HG03060 (cell line): Measurements from ENCODE around the gene STX11.
A peak's percentile ranks its signal among the peaks of the same experiment; 100 is the strongest.
"Not testable (repeated sequence)": the region's sequence is repeated elsewhere in the genome, so short reads cannot be mapped to it uniquely, and the experiment has no call there.

Experiments
- ATAC-seq: cut with Tn5 transposase; IDR thresholded peaks from one replicate; pipeline ENCODE4 v1.9.1; 2021; ENCODE audit warnings: low read depth, moderate number of reproducible peaks; ENCODE audit not compliant: unreplicated experiment

The STX11 gene

GRCh38 chr6:144149894-144150709 is at the start of gene STX11:
Gene STX11 (plus strand): TSS chr6:144150517. CDS start chr6:144186628, 36,111 bp downstream.
- peak; percentile 26 for ATAC-seq

GRCh38 chr6:144103026-144103563 is 47.2 kb upstream of the STX11 start:
- ATAC-seq: no peak

GRCh38 chr6:144104488-144104887 is 45.8 kb upstream of the STX11 start:
- no peak for ATAC-seq

- peak; percentile 74 for ATAC-seq
Observed at GRCh38 chr6:144104898-144105487, 45.3 kb upstream of the STX11 start.

- ATAC-seq: no peak
Observed at GRCh38 chr6:144106206-144106605, 44.1 kb upstream of the STX11 start.

DNA sequence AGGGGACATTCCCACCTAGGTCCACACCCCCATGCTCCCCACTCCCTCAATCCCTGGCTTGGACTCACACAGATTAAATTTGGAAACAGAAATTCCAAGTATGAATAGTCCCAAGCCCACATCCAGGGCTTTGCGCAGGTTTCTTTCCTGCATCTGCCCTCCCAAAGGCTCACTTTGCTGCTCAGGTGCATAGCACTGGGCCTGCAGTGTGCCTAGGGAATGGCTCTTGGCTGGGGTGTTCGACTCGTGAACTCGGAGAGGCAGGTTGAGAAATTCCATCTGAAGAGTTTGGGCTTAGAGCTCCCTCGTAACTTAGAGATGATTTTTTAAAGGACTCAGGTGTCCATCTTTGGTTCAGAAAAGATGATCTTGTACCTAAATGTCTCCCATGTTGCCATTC is 40.1 kb upstream of the STX11 start:
- no peak for ATAC-seq

GRCh38 chr6:144113366-144113765 is 37.0 kb upstream of the STX11 start:
- ATAC-seq: no peak

DNA sequence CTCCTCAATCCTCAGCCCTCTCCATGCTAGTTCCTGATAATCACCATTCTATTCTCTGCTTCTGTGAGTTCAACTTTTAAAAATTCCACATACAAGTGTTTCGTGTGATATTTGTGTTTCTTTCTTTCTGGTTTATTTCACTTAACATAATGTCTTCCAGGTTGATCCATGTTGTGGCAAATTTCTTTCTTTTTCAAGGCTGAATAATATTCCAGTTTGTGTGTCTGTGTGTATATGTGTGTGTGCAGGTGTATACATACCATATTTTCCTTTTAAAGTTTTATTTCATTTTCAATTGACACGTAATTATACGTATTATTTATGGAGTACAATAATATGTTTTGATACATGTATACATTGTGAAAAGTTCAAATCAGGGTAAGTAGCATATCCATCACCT is 35.1 kb upstream of the STX11 start:
- ATAC-seq: no peak

DNA sequence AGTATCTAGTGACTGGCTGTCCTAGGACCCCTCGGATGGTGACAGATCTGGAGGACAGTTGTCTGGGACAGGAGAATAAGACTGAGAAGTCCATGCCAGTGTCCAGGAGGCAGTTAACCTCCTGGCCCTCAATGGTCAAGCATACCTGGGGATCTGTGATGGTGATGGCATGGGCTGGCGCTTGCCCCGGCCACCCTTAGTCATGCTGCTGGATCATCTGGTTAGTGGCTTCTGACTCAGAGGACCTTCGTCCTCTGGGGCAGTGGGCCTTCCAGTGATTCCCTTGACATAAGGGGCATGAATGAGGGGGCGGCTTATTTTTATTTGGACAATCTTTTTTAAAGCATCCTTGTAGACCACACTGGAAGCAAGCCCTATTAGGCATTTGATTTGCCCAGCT is 30.9 kb upstream of the STX11 start:
- no peak for ATAC-seq

DNA sequence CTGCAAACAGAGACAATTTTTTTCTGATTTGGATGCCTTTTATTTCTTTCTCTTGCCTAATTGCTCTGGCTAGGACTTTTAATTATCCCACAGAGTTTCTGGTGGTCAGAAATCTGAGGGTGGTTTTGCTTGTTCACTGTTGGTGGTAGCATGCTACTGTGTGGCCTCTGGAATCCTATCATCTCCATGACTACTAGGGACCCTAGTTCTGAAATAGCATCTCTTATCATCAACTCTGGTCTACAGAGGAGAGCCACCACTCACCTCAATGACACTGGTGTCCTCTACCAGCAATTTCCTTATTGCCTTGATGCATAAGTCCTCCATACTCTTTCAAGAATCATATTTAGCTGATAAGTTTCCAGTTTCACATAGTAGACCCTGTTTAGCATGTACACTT is 27.5 kb upstream of the STX11 start:
- no peak for ATAC-seq

DNA sequence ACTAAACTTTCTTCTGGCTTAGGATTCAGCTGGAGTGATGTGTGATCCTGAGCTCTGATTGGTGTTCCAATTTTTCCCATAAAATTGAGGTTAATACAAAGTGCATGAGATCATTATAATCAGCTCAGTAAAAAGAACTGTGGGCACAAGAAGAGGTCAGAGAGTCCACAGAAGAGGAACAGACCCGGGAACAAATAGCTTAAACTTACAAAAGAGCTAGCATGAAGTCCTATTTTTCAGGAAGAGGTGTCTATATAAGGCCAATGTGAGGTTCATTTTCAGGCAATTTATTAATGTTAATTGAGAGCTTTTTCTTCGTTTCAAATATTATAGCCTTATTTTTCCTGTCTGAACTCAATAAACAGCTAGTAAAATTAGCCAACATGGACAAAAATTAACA is 26.9 kb upstream of the STX11 start:
- ATAC-seq: no peak

DNA sequence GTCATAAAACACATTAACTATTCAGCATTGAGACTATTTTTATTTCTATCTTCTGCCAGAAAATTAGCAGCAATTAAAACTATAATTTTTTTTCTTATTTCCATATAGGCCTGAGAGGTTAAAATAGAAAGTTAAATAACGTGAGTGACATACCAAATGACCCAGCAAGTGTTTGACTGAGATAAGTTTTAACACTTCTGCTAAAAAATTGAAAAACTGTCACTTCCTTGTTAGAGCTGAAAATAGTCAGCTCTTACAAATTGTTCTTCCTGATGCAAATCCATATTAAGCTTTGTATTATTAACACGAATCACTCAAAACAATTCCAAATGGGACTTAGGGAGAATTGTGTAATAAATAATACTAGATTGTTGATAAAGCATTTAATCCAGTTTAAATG is 26.5 kb upstream of the STX11 start:
- no peak for ATAC-seq

DNA sequence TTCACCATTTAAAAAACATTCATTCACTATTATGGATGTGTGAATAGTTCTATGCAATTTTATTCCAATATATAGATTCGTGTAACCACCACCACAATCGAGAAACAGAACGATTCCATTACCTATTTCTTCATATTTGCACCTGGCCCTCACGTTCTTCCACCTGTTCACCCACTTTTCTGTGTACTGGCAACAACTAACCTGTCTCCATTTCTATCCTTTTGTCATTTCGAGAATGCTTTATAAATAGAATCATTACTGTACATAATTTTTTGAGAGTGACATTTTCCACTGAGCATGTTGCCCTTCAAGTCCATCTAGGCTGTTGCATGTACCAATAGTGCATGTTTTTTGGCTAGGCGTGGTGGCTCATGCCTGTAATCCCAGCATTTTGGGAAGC is 23.2 kb upstream of the STX11 start:
- ATAC-seq: no peak

- no peak for ATAC-seq
Observed at GRCh38 chr6:144129469-144129868, 20.8 kb upstream of the STX11 start.

GRCh38 chr6:144131248-144131709 is 19.0 kb upstream of the STX11 start:
- ATAC-seq: peak; percentile 69

DNA sequence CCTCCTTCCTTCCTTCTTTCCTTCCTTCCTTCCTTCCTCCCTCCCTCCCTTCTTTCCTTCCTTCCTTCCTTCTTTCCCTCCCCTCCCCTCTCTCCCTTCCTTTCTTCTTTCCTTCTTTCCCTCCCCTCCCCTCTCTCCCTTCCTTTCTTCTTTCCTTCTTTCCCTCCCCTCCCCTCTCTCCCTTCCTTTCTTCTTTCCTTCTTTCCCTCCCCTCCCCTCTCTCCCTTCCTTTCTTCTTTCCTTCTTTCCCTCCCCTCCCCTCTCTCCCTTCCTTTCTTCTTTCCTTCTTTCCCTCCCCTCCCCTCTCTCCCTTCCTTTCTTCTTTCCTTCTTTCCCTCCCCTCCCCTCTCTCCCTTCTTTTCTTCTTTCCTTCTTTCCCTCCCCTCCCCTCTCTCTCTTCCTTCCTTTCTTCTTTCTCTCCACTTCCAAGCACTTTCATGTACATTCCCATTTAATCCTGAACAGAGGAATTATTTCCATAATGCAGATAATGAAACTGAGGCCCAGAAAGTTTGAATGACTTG is 18.1 kb upstream of the STX11 start:
- ATAC-seq: not testable (repeated sequence)

DNA sequence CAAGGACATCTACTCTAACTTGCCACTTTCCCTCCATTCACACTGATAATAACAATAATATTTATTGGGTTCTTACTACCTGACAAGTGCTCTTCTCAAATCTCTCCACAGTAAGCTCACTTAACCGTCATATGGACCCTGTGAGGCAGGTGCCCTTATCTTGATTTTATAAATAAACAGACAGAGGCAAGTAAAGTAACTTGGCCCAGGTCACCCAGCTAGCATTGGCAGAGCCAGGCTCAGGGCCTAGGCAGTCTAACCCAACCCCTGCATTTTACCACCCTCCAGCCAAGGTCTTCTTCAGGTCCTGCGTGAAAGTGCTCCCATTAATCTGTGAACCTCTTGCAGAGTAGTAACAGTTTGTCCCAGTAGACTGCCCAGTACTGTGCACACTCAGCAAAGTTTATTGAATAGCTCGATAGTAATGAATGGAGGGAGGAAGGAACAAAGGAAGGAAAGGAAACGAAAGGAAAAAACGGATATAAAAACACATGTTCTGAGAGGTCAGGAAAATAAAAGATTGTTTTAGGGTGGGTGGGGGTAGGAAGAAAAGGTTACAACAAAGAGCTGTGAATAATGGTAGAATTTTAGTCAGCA is 17.0 kb upstream of the STX11 start:
- ATAC-seq: no peak

GRCh38 chr6:144134176-144134575 is 16.1 kb upstream of the STX11 start:
- no peak for ATAC-seq

DNA sequence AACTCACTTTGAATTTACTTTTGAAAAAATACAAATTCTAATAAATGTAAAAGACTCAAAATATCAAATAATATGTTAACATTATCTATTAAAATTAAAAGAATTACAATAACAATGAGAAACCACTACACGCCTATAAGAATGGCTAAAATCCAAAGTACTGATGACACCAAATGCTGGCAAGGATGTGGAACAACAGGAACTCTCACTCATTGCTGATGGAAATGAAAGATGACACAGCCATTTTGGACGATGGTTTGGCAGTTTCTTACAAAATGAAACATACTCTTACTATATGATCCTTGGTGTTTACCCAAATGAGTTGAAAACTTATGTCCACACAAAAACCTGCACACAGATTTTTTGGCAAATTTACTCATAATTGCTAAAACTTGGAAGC is 15.6 kb upstream of the STX11 start:
- ATAC-seq: no peak

GRCh38 chr6:144138542-144138941 is 11.8 kb upstream of the STX11 start:
- no peak for ATAC-seq

- ATAC-seq: no peak
Observed at GRCh38 chr6:144139817-144140216, 10.5 kb upstream of the STX11 start.
